Loucy (cell line): ENCODE measurements around the gene CFAP70.

Experiments
- H2AFZ ChIP-seq: fragments of 200-600 bp; sonication (generic); 2 replicates; pipeline ENCODE4 v1.6.0; 2016; ENCODE audit warnings: antibody characterized with exemption, mild to moderate bottlenecking, low read length, moderate library complexity
- H3F3A ChIP-seq: fragments of 200-600 bp; 2 replicates; pipeline ENCODE4 v1.6.0; 2016; ENCODE audit warnings: antibody characterized with exemption, low read depth, mild to moderate bottlenecking
- H3K27me3 ChIP-seq: fragments of 200-600 bp; sonication (generic); 2 replicates; pipeline ENCODE4 v1.6.1; 2014; ENCODE audit warnings: low read length, mild to moderate bottlenecking; ENCODE audit not compliant: insufficient read depth, poor library complexity, severe bottlenecking
- H3K36me3 ChIP-seq: fragments of 200-600 bp; sonication (generic); 2 replicates; pipeline ENCODE4 v1.6.1; 2016; ENCODE audit warnings: low read length; ENCODE audit not compliant: insufficient read depth
- H3K4me1 ChIP-seq: fragments of 200-600 bp; sonication (generic); 2 replicates; pipeline ENCODE4 v1.5.1; 2014; ENCODE audit warnings: low read length, mild to moderate bottlenecking; ENCODE audit not compliant: insufficient read depth, poor library complexity, severe bottlenecking
- H3K4me2 ChIP-seq: fragments of 200-600 bp; sonication (generic); 2 replicates; pipeline ENCODE4 v1.6.0; 2014; ENCODE audit warnings: antibody characterized with exemption, low read length, low read depth, mild to moderate bottlenecking; ENCODE audit not compliant: poor library complexity, severe bottlenecking
- H3K4me3 ChIP-seq: fragments of 200-600 bp; sonication (generic); 2 replicates; pipeline ENCODE4 v1.5.1; 2014; ENCODE audit warnings: low read length, mild to moderate bottlenecking, mixed read lengths; ENCODE audit not compliant: poor library complexity, severe bottlenecking
- H3K79me2 ChIP-seq: fragments of 200-600 bp; sonication (generic); 2 replicates; pipeline ENCODE4 v1.6.1; 2014; ENCODE audit warnings: low read length; ENCODE audit not compliant: insufficient read depth
- H3K9ac ChIP-seq: fragments of 200-600 bp; sonication (generic); 2 replicates; pipeline ENCODE4 v1.6.0; 2014; ENCODE audit warnings: mild to moderate bottlenecking, low read depth, low read length, moderate library complexity; ENCODE audit not compliant: poor library complexity, severe bottlenecking
- H3K9me2 ChIP-seq: fragments of 200-600 bp; sonication (generic); replicated peaks from 2 replicates; pipeline ENCODE4 v1.6.1; 2016; ENCODE audit warnings: low read depth, low read length, mixed read lengths
- H3K9me3 ChIP-seq: fragments of 200-600 bp; sonication (generic); 2 replicates; pipeline ENCODE4 v1.6.1; 2014; ENCODE audit warnings: mild to moderate bottlenecking, antibody characterized with exemption, low read length, low read depth; ENCODE audit not compliant: insufficient read depth
- H4K20me1 ChIP-seq: fragments of 200-600 bp; sonication (generic); 2 replicates; pipeline ENCODE4 v1.6.0; 2014; ENCODE audit warnings: antibody characterized with exemption, low read length, mild to moderate bottlenecking; ENCODE audit not compliant: insufficient read depth, poor library complexity, severe bottlenecking
- EZH2phosphoT487 ChIP-seq: fragments of 200-600 bp; IDR thresholded peaks from 2 replicates; pipeline ENCODE4 v1.6.1; 2018; ENCODE audit warnings: antibody characterized with exemption, mild to moderate bottlenecking, moderate library complexity, borderline replicate concordance
- TF ChIP-seq, protein P1 (sequence below): fragments of 200-600 bp; sonication (generic); conservative IDR thresholded peaks from 2 replicates; pipeline ENCODE4 v1.5.1; 2014; ENCODE audit warnings: mild to moderate bottlenecking, antibody characterized with exemption, low read length

The CFAP70 gene

DNA sequence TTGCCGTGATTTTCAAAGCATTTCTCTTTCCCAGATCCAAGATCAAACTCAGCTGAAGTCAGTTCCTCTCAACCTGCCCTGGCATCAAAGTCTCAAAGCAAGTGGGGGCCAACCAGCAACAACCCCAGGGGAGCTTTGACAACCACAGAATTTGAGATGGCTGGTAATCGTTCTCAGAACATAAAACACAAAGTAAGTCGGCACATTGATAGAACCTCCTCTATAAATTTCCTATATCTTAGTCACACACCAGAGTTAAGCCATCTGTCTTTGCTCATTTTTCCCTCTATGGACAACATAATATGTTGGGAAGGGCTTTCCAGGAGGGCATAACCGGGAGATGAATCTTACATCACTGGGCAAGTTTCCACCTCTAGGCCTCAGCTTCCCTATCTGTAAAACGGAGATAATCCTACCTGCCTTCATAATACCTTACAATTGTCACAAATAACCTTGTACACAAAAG lies 110.4 kb downstream of the CFAP70 start:
- H3F3A ChIP-seq: peaks cover 18% of the 10 kb centered on the region; the same call in 1 of the 2 replicates
- H3K27me3 ChIP-seq: no peaks in the 10 kb centered on the region
- TF ChIP-seq, protein P1, sequence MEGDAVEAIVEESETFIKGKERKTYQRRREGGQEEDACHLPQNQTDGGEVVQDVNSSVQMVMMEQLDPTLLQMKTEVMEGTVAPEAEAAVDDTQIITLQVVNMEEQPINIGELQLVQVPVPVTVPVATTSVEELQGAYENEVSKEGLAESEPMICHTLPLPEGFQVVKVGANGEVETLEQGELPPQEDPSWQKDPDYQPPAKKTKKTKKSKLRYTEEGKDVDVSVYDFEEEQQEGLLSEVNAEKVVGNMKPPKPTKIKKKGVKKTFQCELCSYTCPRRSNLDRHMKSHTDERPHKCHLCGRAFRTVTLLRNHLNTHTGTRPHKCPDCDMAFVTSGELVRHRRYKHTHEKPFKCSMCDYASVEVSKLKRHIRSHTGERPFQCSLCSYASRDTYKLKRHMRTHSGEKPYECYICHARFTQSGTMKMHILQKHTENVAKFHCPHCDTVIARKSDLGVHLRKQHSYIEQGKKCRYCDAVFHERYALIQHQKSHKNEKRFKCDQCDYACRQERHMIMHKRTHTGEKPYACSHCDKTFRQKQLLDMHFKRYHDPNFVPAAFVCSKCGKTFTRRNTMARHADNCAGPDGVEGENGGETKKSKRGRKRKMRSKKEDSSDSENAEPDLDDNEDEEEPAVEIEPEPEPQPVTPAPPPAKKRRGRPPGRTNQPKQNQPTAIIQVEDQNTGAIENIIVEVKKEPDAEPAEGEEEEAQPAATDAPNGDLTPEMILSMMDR: no peak
- no peak for TF ChIP-seq EZH2phosphoT487
- peaks cover 37% of the 10 kb centered on the region for H4K20me1 ChIP-seq
- peaks cover 51% of the 10 kb centered on the region for H3K4me1 ChIP-seq
- peak overlapping the region; percentile 96 for H3K4me3 ChIP-seq
- H3K9me2 ChIP-seq: no peaks in the 10 kb centered on the region
- peak overlapping the region; percentile 90 for H3K4me2 ChIP-seq
- H3K9ac ChIP-seq: peak overlapping the region; percentile 94
- no peaks in the 10 kb centered on the region for H3K9me3 ChIP-seq
- no peak overlapping the region for H2AFZ ChIP-seq
- peaks cover 90% of the 10 kb centered on the region for H3K79me2 ChIP-seq
- H3K36me3 ChIP-seq: peaks cover 13% of the 10 kb centered on the region; the same call in 1 of the 2 replicates

DNA sequence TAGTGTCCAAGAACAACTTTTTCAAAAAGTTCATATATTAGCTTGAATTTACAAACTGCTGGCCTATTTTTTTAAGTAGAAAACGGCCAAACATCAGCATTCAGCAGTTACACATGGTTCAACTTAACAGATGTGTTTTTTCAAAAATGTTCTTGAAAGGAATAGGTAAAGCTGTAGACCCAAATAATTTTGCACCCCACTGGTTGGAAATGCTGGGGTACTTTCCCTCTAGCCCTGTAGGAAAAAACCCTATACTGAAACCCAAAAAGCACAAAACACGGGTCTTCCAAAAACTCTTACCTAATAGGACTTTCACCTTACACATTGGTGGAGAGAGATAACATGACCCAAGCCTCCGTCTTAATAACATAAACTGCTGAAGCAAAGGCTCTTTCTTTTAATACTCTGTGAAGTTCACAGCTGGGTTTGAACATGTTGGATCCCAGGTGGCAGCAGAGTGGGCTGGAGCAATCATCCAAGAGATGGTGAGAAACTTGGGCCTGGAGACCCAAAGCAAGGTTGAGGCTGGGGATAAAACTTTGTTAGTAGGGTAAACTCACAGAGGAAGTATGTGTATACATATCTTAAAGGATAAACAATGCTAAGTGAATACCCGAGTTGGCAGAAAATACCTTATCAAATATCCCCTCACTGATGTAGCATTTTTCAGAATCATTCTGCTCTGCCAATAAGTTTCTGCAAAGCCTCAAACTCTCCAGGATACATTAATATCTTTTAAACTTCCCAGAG lies 111.0 kb downstream of the CFAP70 start:
- TF ChIP-seq, protein P1: no peak
- no peak for TF ChIP-seq EZH2phosphoT487
- Histone ChIP-seq H3K36me3 (peaks cover 19% of the 10 kb centered on the region; the same call in 1 of the 2 replicates), H3K79me2 (peaks cover 90% of the 10 kb centered on the region), H3K4me3 (peak overlapping the region; percentile 96), H3K4me1 (peaks cover 57% of the 10 kb centered on the region), H3K9me3 (no peaks in the 10 kb centered on the region), H3K9me2 (no peaks in the 10 kb centered on the region), H3F3A (peaks cover 18% of the 10 kb centered on the region; the same call in 1 of the 2 replicates), H3K9ac (peak overlapping the region; percentile 94), H4K20me1 (peaks cover 40% of the 10 kb centered on the region), H2AFZ (peak overlapping the region; percentile 48; the same call in 1 of the 2 replicates), H3K27me3 (no peaks in the 10 kb centered on the region), H3K4me2 (peak overlapping the region; percentile 90)

DNA sequence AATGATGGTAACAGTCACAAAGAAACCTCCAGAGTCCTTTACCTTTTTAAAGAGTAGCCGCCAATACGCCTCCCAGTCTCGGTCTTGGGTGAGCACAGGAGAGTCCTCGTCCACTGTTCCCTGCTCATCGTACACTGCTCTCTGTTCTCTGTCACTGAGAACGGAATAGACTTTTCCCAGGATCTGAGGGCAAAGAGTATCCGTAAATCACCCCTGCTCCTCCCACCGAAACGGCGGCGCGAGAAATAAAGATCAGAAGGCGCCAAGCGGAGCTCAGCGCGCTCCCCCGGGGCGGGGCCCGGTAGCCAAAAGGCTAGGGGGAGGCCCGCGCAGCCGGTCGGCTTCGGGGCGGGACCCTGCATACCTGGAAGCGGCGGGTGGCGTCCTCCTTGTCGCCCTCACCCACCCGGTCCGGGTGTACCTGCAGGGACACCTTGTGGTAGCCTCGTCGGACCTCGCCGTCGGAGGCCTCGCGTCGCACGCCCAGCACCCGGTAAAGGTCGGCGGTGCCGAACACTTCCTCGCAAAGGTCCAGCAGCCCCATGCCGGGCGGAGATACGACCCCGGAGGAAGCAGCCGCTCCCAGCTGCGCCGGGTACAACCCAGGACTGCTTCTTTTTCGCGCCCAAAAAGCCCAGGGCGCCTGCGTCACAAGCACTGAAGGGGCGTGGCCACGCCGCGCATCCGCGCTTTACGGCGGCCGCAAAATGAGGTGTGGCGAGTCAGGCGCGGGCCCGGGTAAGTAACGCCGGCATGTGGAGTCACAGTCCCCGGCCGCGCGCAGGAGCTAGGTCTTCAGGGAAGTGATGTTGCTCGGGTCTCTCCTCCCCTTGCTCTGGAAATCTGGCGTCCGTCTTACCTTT lies 111.8 kb downstream of the CFAP70 start, which contains the start of gene DNAJC9:
Gene DNAJC9 (minus strand): TSS at position 610 of the 863 bp plus-strand sequence. CDS start 66 bp downstream, at position 544.
- H3K36me3 ChIP-seq: peaks cover 26% of the 10 kb centered on the region; the same call in 1 of the 2 replicates
- TF ChIP-seq, protein P1: no peak; the same call in 1 of the 2 replicates
- TF ChIP-seq EZH2phosphoT487: no peak
- H3K27me3 ChIP-seq: no peaks in the 10 kb centered on the region
- H3F3A ChIP-seq: peaks cover 18% of the 10 kb centered on the region; the same call in 1 of the 2 replicates
- peak within 1 kb of the TSS; percentile 72 for H2AFZ ChIP-seq
- peaks cover 40% of the 10 kb centered on the region for H4K20me1 ChIP-seq
- peaks cover 60% of the 10 kb centered on the region for H3K4me1 ChIP-seq
- H3K79me2 ChIP-seq: peaks cover 91% of the 10 kb centered on the region
- no peaks in the 10 kb centered on the region for H3K9me3 ChIP-seq
- no peaks in the 10 kb centered on the region for H3K9me2 ChIP-seq
- H3K9ac ChIP-seq: peak within 1 kb of the TSS; percentile 94
- H3K4me2 ChIP-seq: peak within 1 kb of the TSS; percentile 90
- H3K4me3 ChIP-seq: peak within 1 kb of the TSS; percentile 96
